ENCODE data around the gene CRYBG2.

- TF ChIP-seq PBX3 (IDR thresholded peaks at IDR 0.05; ENCODE audit: insufficient replicate concordance, low read depth, low read length) = no peak
- no peak for TF ChIP-seq POLR2A (IDR thresholded peaks at IDR 0.05; ENCODE audit: low read depth, low read length)
- no peak for TF ChIP-seq CTCF (IDR thresholded peaks at IDR 0.05 in 2 of 3, conservative IDR thresholded peaks at IDR 0.05 in 1 of 3; ENCODE audit: control insufficient read depth in 2 of 3, extremely low read depth in 1 of 3, insufficient read depth in 1 of 3, low read depth in 3 of 3, low read length in 3 of 3)
- no peak for TF ChIP-seq JUND (IDR thresholded peaks at IDR 0.05; ENCODE audit: low read depth, low read length)
- no peak for TF ChIP-seq MXI1 (IDR thresholded peaks at IDR 0.05; ENCODE audit: low read depth, low read length)
- TF ChIP-seq, protein P1, sequence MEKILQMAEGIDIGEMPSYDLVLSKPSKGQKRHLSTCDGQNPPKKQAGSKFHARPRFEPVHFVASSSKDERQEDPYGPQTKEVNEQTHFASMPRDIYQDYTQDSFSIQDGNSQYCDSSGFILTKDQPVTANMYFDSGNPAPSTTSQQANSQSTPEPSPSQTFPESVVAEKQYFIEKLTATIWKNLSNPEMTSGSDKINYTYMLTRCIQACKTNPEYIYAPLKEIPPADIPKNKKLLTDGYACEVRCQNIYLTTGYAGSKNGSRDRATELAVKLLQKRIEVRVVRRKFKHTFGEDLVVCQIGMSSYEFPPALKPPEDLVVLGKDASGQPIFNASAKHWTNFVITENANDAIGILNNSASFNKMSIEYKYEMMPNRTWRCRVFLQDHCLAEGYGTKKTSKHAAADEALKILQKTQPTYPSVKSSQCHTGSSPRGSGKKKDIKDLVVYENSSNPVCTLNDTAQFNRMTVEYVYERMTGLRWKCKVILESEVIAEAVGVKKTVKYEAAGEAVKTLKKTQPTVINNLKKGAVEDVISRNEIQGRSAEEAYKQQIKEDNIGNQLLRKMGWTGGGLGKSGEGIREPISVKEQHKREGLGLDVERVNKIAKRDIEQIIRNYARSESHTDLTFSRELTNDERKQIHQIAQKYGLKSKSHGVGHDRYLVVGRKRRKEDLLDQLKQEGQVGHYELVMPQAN (conservative IDR thresholded peaks at IDR 0.05) = no peak
- TF ChIP-seq POLR2AphosphoS5 (IDR thresholded peaks at IDR 0.05; ENCODE audit: low read length) = no peak
- TF ChIP-seq, protein P2, sequence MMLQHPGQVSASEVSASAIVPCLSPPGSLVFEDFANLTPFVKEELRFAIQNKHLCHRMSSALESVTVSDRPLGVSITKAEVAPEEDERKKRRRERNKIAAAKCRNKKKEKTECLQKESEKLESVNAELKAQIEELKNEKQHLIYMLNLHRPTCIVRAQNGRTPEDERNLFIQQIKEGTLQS (IDR thresholded peaks at IDR 0.05; ENCODE audit: borderline replicate concordance, extremely low read depth, low read depth, low read length) = no peak
- no peak for TF ChIP-seq MEF2A (IDR thresholded peaks at IDR 0.05; ENCODE audit: insufficient read depth, low read depth, low read length)
- no peak for TF ChIP-seq FOXM1 (IDR thresholded peaks at IDR 0.05; ENCODE audit: low read depth, low read length)
- TF ChIP-seq BRCA1 (IDR thresholded peaks at IDR 0.05; ENCODE audit: low read depth, low read length) = no peak
These were observed 72.0 kb downstream of the CRYBG2 start for GRCh38 chr1:26281971-26282370.

All from GM12878 (cell line).